Activated CD4-positive, CD25-positive, alpha-beta regulatory T cell treated with anti-CD3 and anti-CD28 coated beads, Interleukin-2, amount 50 U/mL, for 16 hours (primary cell): ENCODE results near the gene PAXX.

Experiments used
- DNase-seq: peaks from one replicate; pipeline ENCODE4 v3.0.0-alpha.2; 2020; ENCODE audit warnings: low read depth, low spot score

Gene PAXX

GRCh38 chr9:136991993-136992818, at the start of gene PAXX:
Gene PAXX, plus strand, starts transcription at chr9:136992422. Its CDS starts 22 bp downstream, at chr9:136992444.
- DNase-seq = peak; percentile 83

- DNase-seq = no peak
Observed at GRCh38 chr9:136942881-136943230, 49.4 kb upstream of the PAXX start.

GRCh38 chr9:136943291-136944211, 48.7 kb upstream of the PAXX start:
- DNase-seq = no peak

GRCh38 chr9:136944212-136944518, 48.1 kb upstream of the PAXX start:
- DNase-seq = no peak

- DNase-seq = peak; percentile 88
Observed at GRCh38 chr9:136944519-136945332, 47.5 kb upstream of the PAXX start, which contains the start of the genes C8G and FBXW5. Gene C8G, plus strand, starts transcription at chr9:136945243. Its CDS starts 78 bp downstream, at chr9:136945321. Gene FBXW5, minus strand, starts transcription at chr9:136944738. Its CDS starts 655 bp downstream, at chr9:136944083.

- no peak for DNase-seq
Observed at GRCh38 chr9:136945333-136946227, 46.6 kb upstream of the PAXX start.

GRCh38 chr9:136946228-136947027, 45.8 kb upstream of the PAXX start:
- DNase-seq = no peak

- DNase-seq = no peak
Observed at GRCh38 chr9:136947028-136947891, 45.0 kb upstream of the PAXX start.

- DNase-seq = no peak
Observed at GRCh38 chr9:136947955-136948510, 44.2 kb upstream of the PAXX start.

GRCh38 chr9:136949239-136949816, 42.9 kb upstream of the PAXX start:
- DNase-seq = no peak

GRCh38 chr9:136949817-136950655, 42.2 kb upstream of the PAXX start:
- DNase-seq = peak; percentile 90

GRCh38 chr9:136950656-136951276, 41.5 kb upstream of the PAXX start:
- no peak for DNase-seq

- no peak for DNase-seq
Observed at GRCh38 chr9:136951541-136952320, 40.5 kb upstream of the PAXX start, which contains the start of gene LCN12. Gene LCN12, plus strand, starts transcription at chr9:136952273. Its CDS starts 55 bp downstream, at chr9:136952328.

GRCh38 chr9:136952321-136952850, 39.8 kb upstream of the PAXX start:
- DNase-seq = no peak
